Prostate gland (tissue), 2 donors: ENCODE data around the gene DNAH10. TPM values are rescaled to one million over a fixed set of nuclear protein-coding genes. Genes with fewer than 3 reads are reported as not detected.

Source experiments
- DNase-seq: peaks from one replicate; pipeline ENCODE4 v3.0.0-alpha.2; 2019; ENCODE audit warnings: low spot score
- H3K27ac ChIP-seq, 2 donors: fragments of 200-600 bp; sonication (generic); 2 replicates each; pipeline ENCODE4 v1.5.1; 2017 to 2019
- H3K27me3 ChIP-seq: fragments of 200-600 bp; sonication (generic); replicated peaks from 2 replicates; pipeline ENCODE4 v1.5.1; 2019; ENCODE audit not compliant: insufficient read depth
- H3K36me3 ChIP-seq, 2 donors: fragments of 200-600 bp; sonication (generic); 1 replicate in 1 of 2; 2 replicates in 1 of 2; pipeline versions ENCODE4 v1.5.1 to v1.8.1; 2017 to 2019
- H3K4me1 ChIP-seq: fragments of 200-600 bp; sonication (generic); replicated peaks from 2 replicates; pipeline ENCODE4 v1.5.1; 2019
- H3K4me3 ChIP-seq, 2 donors: fragments of 200-600 bp; sonication (generic); 2 replicates each; pipeline ENCODE4 v1.5.1; 2017 to 2019
- H3K9me3 ChIP-seq: fragments of 200-600 bp; sonication (generic); 2 replicates; pipeline ENCODE4 v1.5.1; 2017
- CTCF ChIP-seq, 4 experiments: fragments of 200-600 bp in 2 of 4; fragments of 450-650 bp in 2 of 4; sonication (generic) in 2 of 4; IDR thresholded peaks; 1 replicate in 3 of 4; 2 replicates in 1 of 4; pipeline ENCODE4 v1.5.1; 2016 to 2019; ENCODE audit warnings: antibody characterized with exemption in 4 of 4, mild to moderate bottlenecking in 2 of 4, moderate library complexity in 2 of 4
- POLR2A ChIP-seq: fragments of 450-650 bp; IDR thresholded peaks from one replicate; pipeline ENCODE4 v1.6.1; 2016; ENCODE audit warnings: antibody characterized with exemption, mild to moderate bottlenecking
- POLR2AphosphoS5 ChIP-seq: sonication (generic); formaldehyde crosslinking; IDR thresholded peaks from one replicate; pipeline ENCODE4 v1.6.1; 2017; ENCODE audit warnings: antibody characterized with exemption
- whole genome bisulfite sequencing: methylation state at CpG from one replicate; pipeline ENCODE4 v1.1.5; 2018; 5-methylcytosine and 5-hydroxymethylcytosine counted together
- intact Hi-C: fragments of 100-400 bp; cut with DNase I; formaldehyde crosslinking; loops from one replicate; pipeline ENCODE4 v1.14.2; 2022
- total RNA-seq, 2 donors: library from RNA; depleted of rRNA; stranded (reverse); fragments of >200 nt; gene quantifications; one replicate each; pipeline ENCODE4 v1.1.0, GENCODE V29; 2016

Gene DNAH10
- total RNA-seq, 2 donors from 2014 or later: 0.68 to 7.9 TPM

DNA sequence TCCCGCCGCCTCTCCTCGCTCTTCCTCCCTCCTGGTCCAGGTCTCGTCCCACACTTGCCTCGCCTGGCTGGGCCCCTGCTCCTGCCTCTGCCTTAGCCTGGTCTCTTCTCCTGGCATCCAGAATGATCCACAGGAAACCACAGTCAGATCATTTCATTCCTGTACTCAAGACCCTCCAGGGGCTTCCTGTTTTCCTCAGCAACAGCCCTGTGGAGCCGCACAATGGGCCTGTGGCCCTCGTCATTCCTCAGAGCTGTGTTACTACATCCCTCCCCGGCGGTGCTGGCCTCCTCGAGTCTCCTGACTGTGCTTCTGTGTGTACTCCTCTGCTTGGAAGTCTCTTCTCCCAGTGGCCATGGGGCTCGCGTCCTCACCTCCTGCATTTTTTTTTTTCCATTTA is 29.9 kb upstream of the DNAH10 start:
- WGBS: 85% methylated on average over 12 of the region's 12 CpGs
- TF ChIP-seq POLR2A (no peak), CTCF (IDR thresholded peaks at IDR 0.05) (no peak), POLR2AphosphoS5 (no peak)
- Histone ChIP-seq H3K4me1 (no peaks in the 10 kb centered on the region), H3K9me3 (no peaks in the 10 kb centered on the region), H3K27me3 (no peaks in the 10 kb centered on the region), H3K36me3 (peaks cover 0 to 9% of the 10 kb centered on the region in 2 donors), H3K4me3 (no peak overlapping the region), H3K27ac (no peak overlapping the region)
- intact Hi-C loops: no loop called here
- no peak for DNase-seq

DNA sequence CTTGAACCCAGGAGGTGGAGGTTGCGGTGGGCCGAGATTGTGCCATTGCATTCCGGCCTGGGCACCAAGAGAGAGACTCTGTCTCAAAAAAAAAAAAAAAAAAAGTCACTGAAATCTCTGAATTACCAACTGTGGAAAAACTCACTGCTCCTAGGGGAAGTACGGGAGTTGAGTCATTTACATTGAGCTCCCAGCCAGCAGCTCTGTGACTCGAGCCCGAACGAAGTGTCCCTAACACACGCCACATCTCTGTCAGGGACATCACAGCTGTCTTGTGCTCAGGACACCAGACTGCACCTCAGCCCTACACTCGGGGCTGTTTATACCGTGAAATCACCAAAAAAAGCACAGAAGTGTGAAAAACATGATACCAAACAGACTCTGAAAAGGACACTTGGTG is 28.9 kb upstream of the DNAH10 start:
- intact Hi-C loops: no loop called here
- H3K4me3 ChIP-seq: no peak overlapping the region
- H3K27me3 ChIP-seq: no peaks in the 10 kb centered on the region
- no peaks in the 10 kb centered on the region for H3K4me1 ChIP-seq
- H3K9me3 ChIP-seq: no peaks in the 10 kb centered on the region
- no peak for DNase-seq
- peaks cover 0 to 9% of the 10 kb centered on the region in 2 donors for H3K36me3 ChIP-seq
- H3K27ac ChIP-seq: no peak overlapping the region
- TF ChIP-seq POLR2A: no peak
- TF ChIP-seq CTCF (IDR thresholded peaks at IDR 0.05): no peak
- no peak for TF ChIP-seq POLR2AphosphoS5
- WGBS: 86% methylated on average over 10 of the region's 10 CpGs

DNA sequence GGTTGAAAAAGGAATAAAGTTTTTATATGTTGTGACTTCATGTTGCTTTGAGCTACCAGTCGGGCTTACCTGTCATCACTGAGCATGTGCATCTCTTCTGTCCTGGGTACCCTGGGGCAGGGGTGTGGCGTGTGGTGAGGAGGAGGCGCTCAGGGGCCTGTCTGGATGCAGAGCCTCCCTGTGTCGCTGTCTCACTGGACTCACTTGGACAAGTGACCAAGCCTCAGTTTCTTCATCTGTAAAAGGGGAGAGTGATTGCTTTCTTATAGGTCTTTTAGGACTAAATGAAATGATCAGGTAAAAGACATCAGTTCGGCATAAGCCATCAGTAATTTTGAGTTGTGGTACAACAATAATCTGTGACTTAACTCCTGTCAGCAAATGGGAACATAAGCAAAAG is 27.8 kb upstream of the DNAH10 start:
- no peak overlapping the region for H3K27ac ChIP-seq
- no peaks in the 10 kb centered on the region for H3K4me1 ChIP-seq
- no peaks in the 10 kb centered on the region for H3K27me3 ChIP-seq
- peaks cover 0 to 9% of the 10 kb centered on the region in 2 donors for H3K36me3 ChIP-seq
- H3K9me3 ChIP-seq: no peaks in the 10 kb centered on the region
- TF ChIP-seq POLR2AphosphoS5 (no peak), POLR2A (no peak), CTCF (IDR thresholded peaks at IDR 0.05) (no peak)
- WGBS: 86% methylated on average over 5 of the region's 5 CpGs
- intact Hi-C loops: no loop called here
- no peak overlapping the region for H3K4me3 ChIP-seq
- no peak for DNase-seq

- WGBS: 89% methylated on average over 14 of the region's 14 CpGs
- TF ChIP-seq CTCF (IDR thresholded peaks at IDR 0.05): no peak
- TF ChIP-seq POLR2A: no peak
- no peak for TF ChIP-seq POLR2AphosphoS5
- Histone ChIP-seq H3K36me3 (peaks cover 5 to 9% of the 10 kb centered on the region in 2 donors), H3K9me3 (no peaks in the 10 kb centered on the region), H3K4me1 (no peaks in the 10 kb centered on the region), H3K27me3 (no peaks in the 10 kb centered on the region), H3K4me3 (no peak overlapping the region), H3K27ac (no peak overlapping the region)
- intact Hi-C loops: no loop called here
- no peak for DNase-seq
Measured at GRCh38 chr12:123741937-123742572, 20.0 kb upstream of the DNAH10 start.

- DNase-seq: no peak
- H3K27ac ChIP-seq: no peak overlapping the region
- TF ChIP-seq POLR2AphosphoS5 (no peak), POLR2A (no peak)
- peaks cover 3 to 9% of the 10 kb centered on the region in 2 donors for H3K36me3 ChIP-seq
- no peak overlapping the region for H3K4me3 ChIP-seq
- H3K4me1 ChIP-seq: no peaks in the 10 kb centered on the region
- no peaks in the 10 kb centered on the region for H3K27me3 ChIP-seq
- H3K9me3 ChIP-seq: no peaks in the 10 kb centered on the region
- intact Hi-C loops: no loop called here
- 86% methylated on average over 10 of the region's 10 CpGs for WGBS
Measured at GRCh38 chr12:123743002-123743401, 19.1 kb upstream of the DNAH10 start.
